ENCODE data around the gene TPRG1.

Gene TPRG1

GRCh38 chr3:189167027-189167766, 4.6 kb upstream of the TPRG1 start:
- no peak for DNase-seq

- DNase-seq, result no peak
These were observed 3.1 kb upstream of the TPRG1 start for GRCh38 chr3:189168711-189169110.

GRCh38 chr3:189169728-189170127, 2.0 kb upstream of the TPRG1 start:
- no peak for DNase-seq

- DNase-seq, result no peak
These were observed 1.2 kb upstream of the TPRG1 start for GRCh38 chr3:189170559-189170958.

GRCh38 chr3:189172668-189173419, 1.1 kb downstream of the TPRG1 start:
- DNase-seq, result no peak

GRCh38 chr3:189184566-189184965, 12.8 kb downstream of the TPRG1 start:
- no peak for DNase-seq

GRCh38 chr3:189186101-189186500, 14.3 kb downstream of the TPRG1 start:
- no peak for DNase-seq

GRCh38 chr3:189188466-189188865, 16.7 kb downstream of the TPRG1 start:
- no peak for DNase-seq

- no peak for DNase-seq
These were observed 21.0 kb downstream of the TPRG1 start for GRCh38 chr3:189192725-189193124.

GRCh38 chr3:189195302-189195701, 23.5 kb downstream of the TPRG1 start:
- no peak for DNase-seq

GRCh38 chr3:189202106-189202505, 30.3 kb downstream of the TPRG1 start:
- no peak for DNase-seq

- DNase-seq, result no peak
These were observed 30.8 kb downstream of the TPRG1 start for GRCh38 chr3:189202583-189202982.

GRCh38 chr3:189204167-189204866, 32.5 kb downstream of the TPRG1 start:
- no peak for DNase-seq

- DNase-seq, result no peak
These were observed 33.2 kb downstream of the TPRG1 start for GRCh38 chr3:189204937-189205336.

GRCh38 chr3:189210251-189210770, 38.5 kb downstream of the TPRG1 start:
- DNase-seq, result no peak

- DNase-seq, result no peak
These were observed 40.9 kb downstream of the TPRG1 start for GRCh38 chr3:189212681-189213080.

GRCh38 chr3:189214651-189215050, 42.9 kb downstream of the TPRG1 start:
- no peak for DNase-seq

- DNase-seq, result no peak
These were observed 51.3 kb downstream of the TPRG1 start for GRCh38 chr3:189222927-189223636.

GRCh38 chr3:189225431-189225830, 53.7 kb downstream of the TPRG1 start:
- DNase-seq, result no peak

- no peak for DNase-seq
These were observed 55.5 kb downstream of the TPRG1 start for GRCh38 chr3:189227249-189227648.

- DNase-seq, result no peak
These were observed 57.5 kb downstream of the TPRG1 start for GRCh38 chr3:189229196-189229828.

- no peak for DNase-seq
These were observed 61.0 kb downstream of the TPRG1 start for GRCh38 chr3:189232790-189233189.
